ENCODE data around the gene TAGLN. TPM values are rescaled to one million over a fixed set of nuclear protein-coding genes. Genes with fewer than 3 reads are reported as not detected.

TAGLN gene
- total and polyA plus RNA-seq, 2 of the 8 experiments (the other 6 are each of a cell fraction or from before 2014, with no cell fraction given): 140 to 300 TPM

DNA sequence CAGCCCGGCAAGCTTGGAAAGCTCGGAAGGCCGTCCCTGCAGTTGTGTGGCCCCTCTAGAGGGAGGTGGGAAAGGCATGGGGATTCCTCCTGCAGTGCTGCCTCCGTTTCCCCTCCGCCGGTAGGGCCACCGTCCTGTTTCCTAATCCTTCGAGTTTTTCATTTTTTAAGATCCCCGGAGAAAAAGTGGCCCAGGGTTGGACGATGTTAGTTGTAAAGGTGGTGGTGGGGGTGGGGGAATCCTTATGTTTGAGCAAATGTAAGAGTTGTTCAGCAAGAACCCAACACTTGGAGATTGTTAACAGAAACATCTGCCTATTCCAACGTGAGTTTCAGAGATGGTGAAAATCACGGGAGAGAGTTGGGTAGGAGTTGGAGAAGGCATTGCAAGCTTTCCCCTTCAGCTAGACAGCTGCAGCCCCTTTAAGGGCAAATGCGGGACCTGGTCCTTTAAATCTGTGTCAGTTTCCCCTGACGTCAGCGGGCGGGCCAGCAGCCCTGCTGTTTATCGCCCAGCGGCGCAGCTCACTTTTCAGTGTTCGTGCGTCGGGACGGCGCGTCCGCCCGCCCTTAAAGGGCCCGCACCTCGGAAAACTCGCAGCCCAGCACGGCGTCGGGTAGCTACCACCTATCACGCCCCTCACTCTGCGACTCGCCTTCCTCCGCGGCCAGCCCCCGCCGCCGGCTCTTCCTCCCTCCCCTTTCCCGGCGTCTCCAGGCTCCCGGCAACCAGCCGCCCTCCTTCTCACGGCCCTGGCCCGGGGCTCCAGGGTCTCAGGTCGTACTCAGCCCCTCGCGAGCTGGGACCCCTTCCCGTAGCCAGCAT is 20.7 kb upstream of the TAGLN start, which contains the start of gene SIDT2 (continued):
- no peak for TF ChIP-seq NRF1 (IDR thresholded peaks at IDR 0.05; ENCODE audit: low read depth, low read length)
- TF ChIP-seq, protein P1, sequence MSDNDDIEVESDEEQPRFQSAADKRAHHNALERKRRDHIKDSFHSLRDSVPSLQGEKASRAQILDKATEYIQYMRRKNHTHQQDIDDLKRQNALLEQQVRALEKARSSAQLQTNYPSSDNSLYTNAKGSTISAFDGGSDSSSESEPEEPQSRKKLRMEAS (IDR thresholded peaks at IDR 0.05): peak; percentile 66
- TF ChIP-seq RXRA (IDR thresholded peaks at IDR 0.05; ENCODE audit: insufficient read depth, low read depth, low read length): no peak
- TF ChIP-seq BACH1 (IDR thresholded peaks at IDR 0.05; ENCODE audit: low read length): peak; percentile 57; the same call in 1 of the 2 replicates
- TF ChIP-seq, protein P2, sequence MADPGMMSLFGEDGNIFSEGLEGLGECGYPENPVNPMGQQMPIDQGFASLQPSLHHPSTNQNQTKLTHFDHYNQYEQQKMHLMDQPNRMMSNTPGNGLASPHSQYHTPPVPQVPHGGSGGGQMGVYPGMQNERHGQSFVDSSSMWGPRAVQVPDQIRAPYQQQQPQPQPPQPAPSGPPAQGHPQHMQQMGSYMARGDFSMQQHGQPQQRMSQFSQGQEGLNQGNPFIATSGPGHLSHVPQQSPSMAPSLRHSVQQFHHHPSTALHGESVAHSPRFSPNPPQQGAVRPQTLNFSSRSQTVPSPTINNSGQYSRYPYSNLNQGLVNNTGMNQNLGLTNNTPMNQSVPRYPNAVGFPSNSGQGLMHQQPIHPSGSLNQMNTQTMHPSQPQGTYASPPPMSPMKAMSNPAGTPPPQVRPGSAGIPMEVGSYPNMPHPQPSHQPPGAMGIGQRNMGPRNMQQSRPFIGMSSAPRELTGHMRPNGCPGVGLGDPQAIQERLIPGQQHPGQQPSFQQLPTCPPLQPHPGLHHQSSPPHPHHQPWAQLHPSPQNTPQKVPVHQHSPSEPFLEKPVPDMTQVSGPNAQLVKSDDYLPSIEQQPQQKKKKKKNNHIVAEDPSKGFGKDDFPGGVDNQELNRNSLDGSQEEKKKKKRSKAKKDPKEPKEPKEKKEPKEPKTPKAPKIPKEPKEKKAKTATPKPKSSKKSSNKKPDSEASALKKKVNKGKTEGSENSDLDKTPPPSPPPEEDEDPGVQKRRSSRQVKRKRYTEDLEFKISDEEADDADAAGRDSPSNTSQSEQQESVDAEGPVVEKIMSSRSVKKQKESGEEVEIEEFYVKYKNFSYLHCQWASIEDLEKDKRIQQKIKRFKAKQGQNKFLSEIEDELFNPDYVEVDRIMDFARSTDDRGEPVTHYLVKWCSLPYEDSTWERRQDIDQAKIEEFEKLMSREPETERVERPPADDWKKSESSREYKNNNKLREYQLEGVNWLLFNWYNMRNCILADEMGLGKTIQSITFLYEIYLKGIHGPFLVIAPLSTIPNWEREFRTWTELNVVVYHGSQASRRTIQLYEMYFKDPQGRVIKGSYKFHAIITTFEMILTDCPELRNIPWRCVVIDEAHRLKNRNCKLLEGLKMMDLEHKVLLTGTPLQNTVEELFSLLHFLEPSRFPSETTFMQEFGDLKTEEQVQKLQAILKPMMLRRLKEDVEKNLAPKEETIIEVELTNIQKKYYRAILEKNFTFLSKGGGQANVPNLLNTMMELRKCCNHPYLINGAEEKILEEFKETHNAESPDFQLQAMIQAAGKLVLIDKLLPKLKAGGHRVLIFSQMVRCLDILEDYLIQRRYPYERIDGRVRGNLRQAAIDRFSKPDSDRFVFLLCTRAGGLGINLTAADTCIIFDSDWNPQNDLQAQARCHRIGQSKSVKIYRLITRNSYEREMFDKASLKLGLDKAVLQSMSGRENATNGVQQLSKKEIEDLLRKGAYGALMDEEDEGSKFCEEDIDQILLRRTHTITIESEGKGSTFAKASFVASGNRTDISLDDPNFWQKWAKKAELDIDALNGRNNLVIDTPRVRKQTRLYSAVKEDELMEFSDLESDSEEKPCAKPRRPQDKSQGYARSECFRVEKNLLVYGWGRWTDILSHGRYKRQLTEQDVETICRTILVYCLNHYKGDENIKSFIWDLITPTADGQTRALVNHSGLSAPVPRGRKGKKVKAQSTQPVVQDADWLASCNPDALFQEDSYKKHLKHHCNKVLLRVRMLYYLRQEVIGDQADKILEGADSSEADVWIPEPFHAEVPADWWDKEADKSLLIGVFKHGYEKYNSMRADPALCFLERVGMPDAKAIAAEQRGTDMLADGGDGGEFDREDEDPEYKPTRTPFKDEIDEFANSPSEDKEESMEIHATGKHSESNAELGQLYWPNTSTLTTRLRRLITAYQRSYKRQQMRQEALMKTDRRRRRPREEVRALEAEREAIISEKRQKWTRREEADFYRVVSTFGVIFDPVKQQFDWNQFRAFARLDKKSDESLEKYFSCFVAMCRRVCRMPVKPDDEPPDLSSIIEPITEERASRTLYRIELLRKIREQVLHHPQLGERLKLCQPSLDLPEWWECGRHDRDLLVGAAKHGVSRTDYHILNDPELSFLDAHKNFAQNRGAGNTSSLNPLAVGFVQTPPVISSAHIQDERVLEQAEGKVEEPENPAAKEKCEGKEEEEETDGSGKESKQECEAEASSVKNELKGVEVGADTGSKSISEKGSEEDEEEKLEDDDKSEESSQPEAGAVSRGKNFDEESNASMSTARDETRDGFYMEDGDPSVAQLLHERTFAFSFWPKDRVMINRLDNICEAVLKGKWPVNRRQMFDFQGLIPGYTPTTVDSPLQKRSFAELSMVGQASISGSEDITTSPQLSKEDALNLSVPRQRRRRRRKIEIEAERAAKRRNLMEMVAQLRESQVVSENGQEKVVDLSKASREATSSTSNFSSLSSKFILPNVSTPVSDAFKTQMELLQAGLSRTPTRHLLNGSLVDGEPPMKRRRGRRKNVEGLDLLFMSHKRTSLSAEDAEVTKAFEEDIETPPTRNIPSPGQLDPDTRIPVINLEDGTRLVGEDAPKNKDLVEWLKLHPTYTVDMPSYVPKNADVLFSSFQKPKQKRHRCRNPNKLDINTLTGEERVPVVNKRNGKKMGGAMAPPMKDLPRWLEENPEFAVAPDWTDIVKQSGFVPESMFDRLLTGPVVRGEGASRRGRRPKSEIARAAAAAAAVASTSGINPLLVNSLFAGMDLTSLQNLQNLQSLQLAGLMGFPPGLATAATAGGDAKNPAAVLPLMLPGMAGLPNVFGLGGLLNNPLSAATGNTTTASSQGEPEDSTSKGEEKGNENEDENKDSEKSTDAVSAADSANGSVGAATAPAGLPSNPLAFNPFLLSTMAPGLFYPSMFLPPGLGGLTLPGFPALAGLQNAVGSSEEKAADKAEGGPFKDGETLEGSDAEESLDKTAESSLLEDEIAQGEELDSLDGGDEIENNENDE (IDR thresholded peaks at IDR 0.05; ENCODE audit: insufficient replicate concordance, low read length): no peak
- no peak for TF ChIP-seq CBX8 (IDR thresholded peaks at IDR 0.05; ENCODE audit: borderline replicate concordance, low read depth, low read length)
- TF ChIP-seq YY1 (IDR thresholded peaks at IDR 0.05; ENCODE audit: low read depth, low read length): no peak; the same call in 1 of the 2 replicates
- TF ChIP-seq SIRT6 (IDR thresholded peaks at IDR 0.05; ENCODE audit: low read length): no peak
- no peak for TF ChIP-seq CBX5 (IDR thresholded peaks at IDR 0.05; ENCODE audit: low read depth, low read length)
- TF ChIP-seq SP2 (IDR thresholded peaks at IDR 0.05; ENCODE audit: low read length): no peak
- TF ChIP-seq CHD1 (IDR thresholded peaks at IDR 0.05; ENCODE audit: low read depth, low read length): no peak
